Peyer's patch (tissue), 4 donors: Measurements from ENCODE around the gene CD1E.

Source experiments
- POLR2A ChIP-seq, 2 donors: fragments of 450-650 bp; IDR thresholded peaks; one replicate each; pipeline ENCODE4 v1.5.1; 2017; ENCODE audit warnings: antibody characterized with exemption in 2 of 2, mild to moderate bottlenecking in 2 of 2, moderate library complexity in 2 of 2
- TF ChIP-seq, protein P1 (sequence below), 6 experiments: fragments of 450-650 bp in 4 of 6; fragments of 200-600 bp in 2 of 6; sonication (generic) in 1 of 6; IDR thresholded peaks; one replicate each; pipeline ENCODE4 v1.5.1; 2017 to 2019; ENCODE audit warnings: antibody characterized with exemption in 6 of 6, mild to moderate bottlenecking in 3 of 6, moderate library complexity in 1 of 6

- TF ChIP-seq POLR2A (IDR thresholded peaks at IDR 0.05) = no peak
- TF ChIP-seq, protein P1, sequence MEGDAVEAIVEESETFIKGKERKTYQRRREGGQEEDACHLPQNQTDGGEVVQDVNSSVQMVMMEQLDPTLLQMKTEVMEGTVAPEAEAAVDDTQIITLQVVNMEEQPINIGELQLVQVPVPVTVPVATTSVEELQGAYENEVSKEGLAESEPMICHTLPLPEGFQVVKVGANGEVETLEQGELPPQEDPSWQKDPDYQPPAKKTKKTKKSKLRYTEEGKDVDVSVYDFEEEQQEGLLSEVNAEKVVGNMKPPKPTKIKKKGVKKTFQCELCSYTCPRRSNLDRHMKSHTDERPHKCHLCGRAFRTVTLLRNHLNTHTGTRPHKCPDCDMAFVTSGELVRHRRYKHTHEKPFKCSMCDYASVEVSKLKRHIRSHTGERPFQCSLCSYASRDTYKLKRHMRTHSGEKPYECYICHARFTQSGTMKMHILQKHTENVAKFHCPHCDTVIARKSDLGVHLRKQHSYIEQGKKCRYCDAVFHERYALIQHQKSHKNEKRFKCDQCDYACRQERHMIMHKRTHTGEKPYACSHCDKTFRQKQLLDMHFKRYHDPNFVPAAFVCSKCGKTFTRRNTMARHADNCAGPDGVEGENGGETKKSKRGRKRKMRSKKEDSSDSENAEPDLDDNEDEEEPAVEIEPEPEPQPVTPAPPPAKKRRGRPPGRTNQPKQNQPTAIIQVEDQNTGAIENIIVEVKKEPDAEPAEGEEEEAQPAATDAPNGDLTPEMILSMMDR (IDR thresholded peaks at IDR 0.05) = no peak
These were observed 8.8 kb downstream of the CD1E start for GRCh38 chr1:158362482-158362881.
